GM19025 (cell line): ENCODE results near the gene PSTPIP1.

Source experiments
- ATAC-seq: cut with Tn5 transposase; IDR thresholded peaks from one replicate; pipeline ENCODE4 v1.9.1; 2021; ENCODE audit warnings: mild to moderate bottlenecking, low read depth, moderate library complexity; ENCODE audit not compliant: unreplicated experiment

Gene PSTPIP1

DNA sequence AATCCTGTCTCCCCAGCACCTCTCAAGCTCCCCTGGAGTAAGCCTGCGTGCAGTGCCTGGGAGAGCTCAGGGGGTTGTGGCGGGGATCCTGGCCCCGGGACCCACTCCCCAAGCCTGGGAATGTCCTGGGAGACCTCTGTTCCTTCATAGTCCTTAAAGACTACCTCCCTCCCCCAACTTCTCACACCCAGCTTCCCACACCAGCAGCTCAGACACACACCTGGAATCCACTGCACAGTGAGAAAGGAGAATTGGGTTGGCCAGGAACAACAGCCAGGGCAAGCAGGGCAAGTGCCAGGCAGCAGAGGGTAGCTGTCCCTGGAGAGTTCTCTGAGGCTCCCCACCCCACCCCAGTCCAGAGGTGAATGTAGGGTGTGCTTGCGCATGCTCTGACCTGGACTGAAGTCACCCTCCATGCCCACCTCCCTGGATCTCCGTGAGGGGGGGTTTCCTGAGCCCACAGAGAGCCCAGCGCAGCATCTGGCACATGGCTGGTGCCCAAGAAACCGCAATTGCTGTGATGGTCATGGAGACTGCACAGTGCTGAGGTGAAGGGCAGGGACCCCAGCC is 22.2 kb downstream of the PSTPIP1 start:
- no peak for ATAC-seq

DNA sequence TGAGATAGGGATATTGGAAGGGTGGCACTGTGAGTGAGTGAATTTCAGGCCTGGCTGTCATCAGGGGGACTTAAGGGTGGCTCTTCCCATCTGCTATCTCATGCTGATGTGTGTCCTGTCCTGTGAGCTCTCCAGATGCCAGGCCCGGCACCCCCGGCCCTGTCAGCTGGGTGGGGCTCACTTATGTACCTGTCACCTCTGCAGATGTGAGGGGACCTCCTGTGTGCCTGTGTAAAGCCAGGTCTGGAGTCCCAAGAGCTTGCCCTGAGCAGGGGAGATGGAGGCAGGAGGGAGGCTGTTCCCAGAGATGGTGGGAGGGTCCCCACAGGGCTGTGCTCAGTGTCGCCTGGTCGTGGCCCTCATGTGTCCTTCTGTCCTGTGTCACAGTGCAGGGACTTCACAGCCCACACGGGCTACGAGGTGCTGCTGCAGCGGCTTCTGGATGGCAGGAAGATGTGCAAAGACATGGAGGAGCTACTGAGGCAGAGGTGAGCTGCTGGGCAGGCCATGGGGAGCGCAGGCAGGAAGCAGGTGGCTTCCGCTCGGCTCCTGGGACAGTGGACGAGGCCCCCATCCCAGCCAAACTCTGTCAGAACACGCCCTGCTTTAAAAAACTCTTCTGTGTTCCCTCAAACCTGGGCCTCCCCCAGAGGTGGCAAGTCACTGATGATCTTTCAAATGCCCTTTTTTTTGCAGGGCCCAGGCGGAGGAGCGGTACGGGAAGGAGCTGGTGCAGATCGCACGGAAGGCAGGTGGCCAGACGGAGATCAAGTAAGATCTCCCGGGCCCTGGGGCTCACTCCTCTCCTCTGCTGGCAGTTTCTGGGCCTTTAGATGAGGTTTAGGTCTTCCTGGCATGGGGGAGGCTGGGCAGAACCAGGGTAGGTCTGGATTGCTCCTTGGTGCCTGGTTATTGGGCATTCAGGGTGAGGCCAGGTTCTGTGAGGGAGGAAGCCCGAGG is 23.1 kb downstream of the PSTPIP1 start:
- no peak for ATAC-seq

DNA sequence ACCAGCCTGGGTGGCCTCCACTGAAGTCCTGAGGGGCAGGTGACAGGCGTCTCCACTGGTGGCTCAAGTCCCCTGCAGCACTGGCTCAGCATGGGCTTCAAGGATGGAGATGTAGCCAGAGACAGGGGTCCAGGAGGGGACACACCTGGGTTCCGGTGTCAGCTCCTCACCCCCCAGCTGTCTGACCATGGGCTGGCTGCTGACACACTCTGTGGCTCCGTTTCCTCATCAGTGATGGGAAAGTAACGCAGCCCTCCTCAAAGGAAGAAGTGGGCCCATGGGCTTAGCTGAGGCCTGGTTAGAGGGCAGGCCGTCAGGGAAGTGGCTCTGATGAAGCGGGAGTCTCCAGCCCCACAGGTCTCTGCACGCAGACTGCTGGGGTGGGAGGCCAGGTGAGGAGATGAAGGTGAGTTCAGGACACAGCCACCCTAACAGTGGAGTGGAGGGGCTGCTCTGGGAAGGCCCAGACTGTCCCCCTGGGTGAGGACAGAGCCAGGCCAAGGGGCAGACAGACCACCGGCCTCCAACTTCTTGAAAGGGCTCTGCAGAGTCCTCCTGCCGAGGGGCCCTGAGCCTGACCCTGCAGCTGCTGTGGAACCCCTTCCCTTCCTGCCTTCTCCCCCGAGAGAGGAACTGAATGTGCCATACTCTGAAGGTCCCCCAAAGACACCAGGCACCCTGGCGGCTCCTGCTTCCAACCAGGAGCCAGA is 24.0 kb downstream of the PSTPIP1 start:
- no peak for ATAC-seq

DNA sequence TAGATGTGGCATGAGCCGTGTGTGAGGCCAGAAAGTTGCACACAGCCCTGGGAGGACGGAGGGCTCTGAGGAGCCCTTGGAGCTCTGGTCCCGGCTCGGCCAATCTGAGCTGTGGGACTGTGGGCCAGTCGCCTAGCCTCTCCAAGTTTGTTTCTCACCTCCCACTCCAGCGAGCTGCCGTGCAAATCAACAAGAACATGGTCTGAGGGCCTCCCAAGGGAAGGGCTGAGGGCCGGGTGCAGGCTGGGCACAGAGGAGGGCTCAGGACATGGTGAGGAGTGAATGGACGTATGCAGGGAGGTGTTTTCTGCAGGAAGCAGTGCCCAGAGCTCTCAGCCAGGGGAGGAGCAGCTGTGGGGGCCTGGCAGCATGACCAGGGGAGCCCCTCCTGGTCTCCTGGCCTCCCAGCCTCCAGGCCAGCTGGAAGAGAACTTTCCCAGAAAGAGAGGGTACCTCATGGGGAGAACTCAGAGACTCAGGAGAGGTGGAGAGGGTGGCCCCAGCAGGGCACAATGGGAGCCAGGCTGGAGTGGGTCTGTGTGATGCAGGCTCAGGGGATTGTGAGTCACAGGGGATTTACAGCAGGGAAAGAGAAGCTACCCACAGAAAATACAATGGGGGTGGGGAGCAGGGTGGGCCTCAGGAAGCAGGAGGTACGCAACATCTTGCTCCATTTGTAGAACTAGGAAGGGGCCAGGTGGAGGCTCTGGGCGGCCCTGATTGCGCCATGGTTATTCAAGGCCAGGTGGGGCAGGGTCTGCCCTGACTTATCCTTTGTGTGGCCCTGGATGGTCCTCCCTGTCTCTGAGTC is 24.8 kb downstream of the PSTPIP1 start:
- no peak for ATAC-seq

DNA sequence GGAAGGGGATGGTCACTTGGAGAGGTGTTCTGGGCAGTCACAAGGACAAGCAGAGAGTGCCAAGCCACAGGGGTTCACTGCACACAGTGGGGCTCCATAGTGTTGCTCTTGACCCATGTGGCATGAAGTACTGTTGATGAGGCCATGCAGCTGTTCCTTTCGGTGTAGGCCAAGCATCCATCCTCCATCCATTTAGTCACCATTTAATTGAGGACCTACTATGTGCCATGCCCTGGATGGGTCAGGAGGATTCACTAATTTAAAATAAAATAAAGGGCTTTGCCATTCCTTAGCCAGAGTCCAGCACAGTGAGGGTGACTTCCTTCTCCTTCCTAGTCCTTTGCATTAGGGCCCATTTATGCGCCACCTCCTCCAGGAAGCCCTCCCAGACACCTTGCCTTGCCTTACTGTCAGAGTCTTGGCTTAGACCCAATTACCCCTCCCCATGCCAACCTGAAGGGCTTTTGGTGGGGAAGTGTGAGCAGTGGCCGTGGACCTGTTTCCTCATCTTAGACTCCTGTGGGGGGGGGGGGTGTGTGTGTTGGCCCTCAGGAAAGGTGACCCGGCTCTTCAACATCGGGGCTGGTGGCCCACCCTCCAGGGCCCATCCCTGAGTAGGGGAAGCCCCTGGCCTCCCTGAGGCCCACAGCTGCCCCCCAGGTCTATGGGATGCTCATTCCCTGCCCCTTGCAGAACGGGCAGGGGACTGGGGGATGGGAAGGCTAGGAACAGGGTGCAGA is 25.6 kb downstream of the PSTPIP1 start:
- no peak for ATAC-seq

DNA sequence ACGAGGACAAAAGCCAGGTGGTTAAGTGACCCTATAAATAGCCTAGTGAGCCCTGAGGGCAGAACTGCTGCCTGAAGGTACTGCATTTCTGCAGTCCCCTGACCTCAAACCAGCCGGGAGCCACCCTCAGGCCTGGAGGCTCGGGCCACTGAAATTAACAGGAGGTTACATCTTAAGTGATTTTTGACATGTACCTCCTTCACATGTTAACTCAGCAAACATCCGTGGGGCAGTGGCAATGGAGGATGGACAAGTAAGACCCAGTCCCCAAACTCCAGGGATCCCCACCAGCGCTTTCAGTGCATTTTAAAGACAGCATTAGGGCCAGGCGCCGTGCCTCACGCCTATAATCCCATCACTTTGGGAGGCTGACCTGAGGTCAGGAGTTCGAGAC is 26.2 kb downstream of the PSTPIP1 start:
- no peak for ATAC-seq

DNA sequence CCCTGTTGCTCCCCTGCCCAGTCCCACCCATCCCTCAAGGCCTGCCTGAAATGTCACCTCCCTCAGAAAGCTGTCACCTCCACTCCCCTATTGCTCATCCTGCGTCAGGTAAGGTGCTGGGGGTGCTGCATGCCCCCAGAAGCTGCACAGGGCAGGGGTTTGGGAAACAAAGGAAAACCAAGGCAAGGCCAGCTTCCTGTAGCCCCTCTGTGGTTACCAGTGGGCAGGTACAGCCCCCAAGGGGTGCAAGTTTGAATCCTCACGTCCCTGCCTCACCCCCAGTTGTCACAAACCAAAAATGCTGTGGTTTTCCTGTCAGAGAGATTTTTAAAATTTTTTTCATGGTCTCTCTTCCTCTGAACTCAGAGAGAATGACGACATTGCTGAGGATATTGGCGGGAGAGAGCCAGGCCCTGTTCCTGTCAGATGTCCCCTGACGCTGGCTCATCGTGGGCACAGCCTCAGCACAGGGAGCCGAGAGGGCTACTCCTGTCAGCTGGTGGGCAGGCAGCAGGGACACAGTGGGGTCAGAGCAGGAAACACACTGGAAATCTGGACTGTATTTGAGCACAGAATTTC is 27.0 kb downstream of the PSTPIP1 start:
- no peak for ATAC-seq

DNA sequence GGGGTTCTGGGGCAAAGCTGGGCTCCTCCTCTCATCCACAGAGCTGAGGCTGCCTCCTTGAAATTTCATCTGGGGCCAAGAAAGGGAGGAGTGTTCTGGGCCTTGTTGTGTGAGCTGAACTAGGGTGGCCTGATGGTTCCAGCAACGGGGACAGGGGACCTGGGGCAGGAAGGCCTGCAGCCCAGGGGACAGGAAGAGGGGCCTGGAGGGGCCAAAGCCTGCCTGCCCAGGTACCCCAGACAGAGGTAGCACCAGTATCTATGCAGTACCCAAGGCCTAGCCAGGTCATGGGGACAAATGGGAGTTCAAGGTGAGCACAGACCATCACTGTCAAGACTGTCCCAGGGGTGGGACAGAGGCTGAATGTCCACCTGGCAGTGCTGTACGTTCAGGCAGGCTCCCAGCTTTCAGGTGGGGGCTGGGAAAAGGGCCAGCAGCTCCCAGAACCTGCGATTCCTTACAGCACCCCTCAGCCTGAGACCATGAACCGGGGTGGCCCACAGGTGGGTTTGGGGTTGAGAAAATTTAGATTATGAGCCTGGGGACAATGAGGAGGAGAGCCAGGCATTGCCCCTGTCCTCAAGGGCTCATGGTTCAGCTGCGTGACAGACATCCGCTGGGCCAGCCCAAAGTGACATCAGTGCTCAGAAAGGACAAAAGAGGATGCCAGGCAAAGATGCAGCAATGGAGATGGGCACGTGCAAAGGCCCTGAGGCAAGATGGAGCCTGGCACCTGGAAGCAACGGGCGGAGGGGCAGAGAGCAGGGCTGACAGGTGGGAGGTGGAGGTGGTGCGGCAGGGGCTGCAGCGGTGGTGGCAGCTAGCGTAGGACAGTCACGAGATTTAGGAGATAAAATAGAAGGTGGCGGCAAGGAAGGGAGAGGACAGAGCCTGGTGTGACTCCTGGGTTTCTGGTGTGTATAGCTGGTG is 28.0 kb downstream of the PSTPIP1 start:
- no peak for ATAC-seq

DNA sequence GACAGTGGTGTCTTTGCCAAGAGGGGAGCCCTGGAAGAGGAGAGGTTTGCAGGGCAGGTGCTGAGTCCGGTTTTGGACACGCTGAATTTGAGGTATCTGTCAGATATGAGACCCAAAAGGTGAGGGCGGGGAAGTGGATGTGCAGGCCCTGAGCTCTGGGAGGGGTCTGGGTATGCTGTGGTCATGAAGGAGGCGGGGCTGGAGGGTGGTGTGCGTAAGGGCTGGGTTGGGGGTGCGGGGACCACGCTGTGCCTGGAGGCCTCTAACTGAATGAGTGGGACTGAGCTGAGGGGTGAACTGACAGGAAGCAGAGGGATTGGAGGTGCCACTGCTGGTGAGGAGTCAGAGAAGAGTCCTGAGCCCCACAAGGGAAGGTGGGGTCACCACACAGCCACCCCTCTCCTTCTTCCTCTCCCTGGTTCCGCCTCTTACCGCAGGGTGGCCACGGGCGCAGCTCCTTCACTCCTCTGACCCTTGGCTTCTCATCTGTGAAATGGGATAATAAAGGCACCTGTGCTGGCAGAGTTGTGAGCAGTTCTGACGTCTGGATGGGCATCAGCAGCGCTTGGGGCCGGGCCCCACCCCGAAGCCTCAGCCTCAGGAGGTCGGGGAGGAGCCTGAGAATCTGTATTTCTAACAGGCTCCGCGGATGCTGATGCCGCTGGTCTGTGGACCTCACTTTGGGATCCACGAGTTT is 28.8 kb downstream of the PSTPIP1 start:
- no peak for ATAC-seq

DNA sequence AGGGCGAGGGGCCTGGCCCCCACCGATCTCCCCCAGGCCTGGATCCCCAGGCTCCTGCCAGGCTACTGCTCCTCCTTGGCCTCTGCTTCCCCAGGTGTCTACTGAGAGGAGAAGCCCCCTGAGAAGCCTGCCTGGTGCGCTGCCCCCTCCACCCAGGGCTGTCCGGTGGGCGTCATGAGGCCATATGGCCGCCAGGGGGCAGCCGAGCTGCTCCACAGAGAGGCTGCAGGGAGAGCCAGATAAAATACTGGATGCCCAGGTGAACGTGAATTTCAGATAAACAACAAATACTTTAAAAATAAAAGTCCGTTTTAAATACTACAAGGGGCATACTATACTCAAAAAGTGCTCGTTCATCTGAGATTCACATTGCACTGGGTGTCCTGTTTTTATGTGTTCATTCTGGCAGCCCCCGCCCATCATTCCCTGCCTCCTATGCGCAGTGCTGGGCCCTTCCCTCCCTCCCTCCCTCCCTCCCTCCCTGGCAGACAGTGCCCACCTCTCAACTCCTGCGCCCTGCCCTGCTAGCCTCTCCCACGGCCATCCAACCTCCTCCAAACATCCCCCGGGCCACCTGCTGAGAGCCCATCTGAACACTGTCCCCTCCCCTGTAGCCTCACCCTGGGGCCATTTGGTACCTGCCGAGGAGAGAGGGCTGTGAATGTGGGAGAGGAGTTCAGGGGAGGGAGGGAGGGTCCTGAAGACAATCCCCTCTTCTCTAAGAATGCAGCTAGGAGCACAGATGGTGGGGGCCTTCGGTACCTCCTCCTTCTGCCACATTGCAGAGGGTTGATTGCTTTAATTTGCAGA is 29.6 kb downstream of the PSTPIP1 start:
- ATAC-seq, result no peak

DNA sequence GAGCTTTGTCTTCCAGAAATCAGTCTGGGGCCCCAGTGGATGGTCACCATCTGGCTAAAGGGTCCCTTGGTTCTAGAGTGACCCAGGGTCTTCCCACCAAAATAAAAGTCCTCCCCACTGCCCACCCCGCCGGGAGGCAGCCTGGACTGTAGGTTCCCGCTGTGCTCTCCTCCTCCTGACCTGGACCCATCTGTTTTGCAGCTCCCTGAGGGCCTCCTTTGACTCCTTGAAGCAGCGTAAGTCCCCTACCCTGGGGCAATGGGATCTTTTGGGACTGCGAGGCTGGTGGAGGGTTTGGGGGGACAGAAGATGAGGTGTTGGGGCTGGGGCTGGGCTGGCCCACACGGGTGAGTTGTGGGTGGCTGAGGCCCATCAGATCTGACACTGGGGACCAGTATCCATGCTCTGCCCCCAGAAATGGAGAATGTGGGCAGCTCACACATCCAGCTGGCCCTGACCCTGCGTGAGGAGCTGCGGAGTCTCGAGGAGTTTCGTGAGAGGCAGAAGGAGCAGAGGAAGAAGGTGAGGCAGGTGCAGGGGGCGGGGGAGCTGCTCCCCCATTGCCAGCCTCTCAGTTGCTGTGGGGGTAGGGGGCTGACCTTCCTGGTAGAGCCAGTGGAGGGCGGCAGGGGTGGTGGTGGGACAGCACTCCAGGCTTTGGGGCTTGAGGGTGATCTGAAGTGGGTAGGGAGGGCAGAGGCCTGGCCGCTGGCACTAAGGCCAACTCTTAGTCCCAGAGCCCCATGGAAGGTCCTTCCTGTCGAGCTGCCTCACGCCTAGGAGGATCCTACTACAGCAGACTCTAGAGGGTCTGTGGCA is 30.4 kb downstream of the PSTPIP1 start:
- ATAC-seq, result no peak

DNA sequence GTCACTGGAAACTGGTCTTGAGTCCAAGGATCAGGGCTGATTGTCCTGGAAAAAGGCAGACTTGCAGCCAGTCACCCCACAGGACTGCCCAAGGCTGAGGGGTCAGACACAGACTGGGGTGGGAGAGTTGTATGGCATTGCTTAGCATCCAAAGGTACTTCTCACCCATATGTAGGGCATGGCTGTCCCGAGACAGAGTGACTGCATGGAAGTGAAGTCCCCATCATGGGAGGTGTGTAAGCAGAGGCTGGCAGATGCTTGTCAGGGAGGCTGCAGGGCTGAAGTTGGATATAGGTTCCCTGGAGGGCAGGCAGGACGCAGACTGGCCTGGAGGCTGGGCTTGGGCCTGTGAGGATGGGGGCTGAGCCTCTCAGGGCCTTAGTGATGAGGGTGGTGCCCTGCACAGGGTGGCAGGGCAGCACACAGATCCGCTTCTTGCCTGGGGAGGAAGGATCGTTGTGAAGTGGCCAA is 31.1 kb downstream of the PSTPIP1 start:
- ATAC-seq, result no peak

DNA sequence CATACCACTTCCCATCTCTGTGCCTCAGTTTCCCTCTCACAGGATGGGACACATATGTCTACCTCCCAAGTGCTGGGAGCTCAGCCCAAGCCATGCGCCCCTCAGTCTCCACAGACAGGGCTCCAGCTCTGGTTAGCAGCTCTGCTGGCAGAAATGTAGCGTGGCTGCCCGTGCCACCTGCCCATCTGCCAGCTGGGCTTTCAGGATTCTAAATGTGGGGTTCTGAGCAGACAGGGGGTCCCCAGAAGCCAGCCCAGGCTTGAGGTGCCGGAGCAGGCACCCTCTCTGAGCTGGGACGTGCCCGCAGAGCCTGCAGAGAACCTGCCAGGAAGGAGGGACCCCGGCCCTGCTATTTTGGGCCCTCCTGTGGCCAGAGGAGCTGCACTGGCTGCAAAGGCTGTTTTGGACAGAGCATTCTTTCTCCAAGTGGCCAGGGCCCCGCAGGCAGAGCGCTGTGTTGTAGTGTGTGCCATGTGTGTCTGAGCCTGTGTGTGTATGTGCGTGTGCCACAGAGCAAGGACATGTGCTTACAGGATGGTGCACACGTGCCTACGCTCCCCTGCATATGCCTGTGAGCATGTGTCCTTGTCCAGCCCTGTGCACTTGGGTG is 31.7 kb downstream of the PSTPIP1 start:
- no peak for ATAC-seq

DNA sequence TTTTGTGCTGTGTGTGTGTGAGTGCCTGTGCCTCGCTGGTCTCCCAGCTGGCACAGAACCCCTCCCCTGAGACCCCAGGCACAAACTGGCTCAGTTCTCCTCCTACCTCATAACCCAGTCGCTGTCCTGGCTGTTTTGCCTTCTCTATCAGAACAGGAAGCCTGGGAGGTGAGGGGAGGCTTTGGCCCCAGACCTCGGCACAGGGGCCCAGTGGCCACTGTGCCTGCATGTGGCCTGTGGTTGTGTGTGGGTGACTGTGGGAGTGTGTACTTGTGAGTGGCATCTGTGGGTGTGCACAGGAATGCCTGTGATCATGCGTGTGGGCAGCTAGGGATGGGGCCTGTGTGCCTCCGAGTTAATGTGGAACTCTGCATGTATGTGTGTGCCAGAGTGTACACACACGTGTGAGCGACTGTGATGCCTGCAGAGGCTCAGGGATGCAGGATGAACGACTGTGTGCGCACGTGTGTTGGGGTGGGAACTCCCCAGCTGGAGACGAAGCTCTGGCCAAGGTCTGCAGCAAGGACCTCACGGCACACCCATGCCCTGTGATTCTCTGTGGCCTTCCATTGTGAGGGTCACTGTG is 32.3 kb downstream of the PSTPIP1 start:
- no peak for ATAC-seq

DNA sequence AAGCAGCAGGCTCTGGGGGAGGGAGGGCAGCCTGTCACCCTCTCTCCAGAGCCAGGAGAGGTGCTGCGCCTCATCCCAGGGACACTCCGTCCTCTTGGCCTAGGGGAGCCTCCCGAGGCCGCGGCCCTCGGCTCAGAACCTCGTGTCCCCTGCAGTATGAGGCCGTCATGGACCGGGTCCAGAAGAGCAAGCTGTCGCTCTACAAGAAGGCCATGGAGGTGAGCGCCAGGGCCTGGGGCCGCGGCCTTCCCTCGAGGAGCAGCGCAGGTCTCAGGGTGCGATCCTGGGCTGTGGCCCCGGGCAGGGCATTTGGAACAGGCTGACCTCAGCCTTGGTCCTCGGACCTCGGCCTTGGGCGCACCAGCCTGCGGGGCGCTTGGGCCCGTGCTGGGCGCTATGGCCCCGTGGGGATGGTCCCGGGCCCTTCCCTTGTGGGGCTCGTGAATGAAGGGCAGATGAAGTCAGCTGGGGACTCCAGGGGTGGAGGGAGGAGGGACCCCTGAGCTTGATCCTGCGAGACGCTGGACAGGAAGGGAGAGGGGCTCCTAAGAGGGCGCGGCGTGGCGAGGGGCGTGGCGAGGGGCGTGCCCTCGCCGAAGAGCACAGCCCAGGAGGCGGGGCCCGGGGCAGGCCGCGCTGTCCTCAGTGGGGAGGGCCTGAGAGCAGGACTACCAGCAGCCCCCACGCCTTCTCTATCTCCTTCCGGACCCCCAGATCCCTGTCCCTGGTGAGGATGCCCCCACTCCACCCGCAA is 32.9 kb downstream of the PSTPIP1 start:
- no peak for ATAC-seq
